HG03175 (cell line): ENCODE measurements around the gene ACAN.

Experiments
- ATAC-seq: cut with Tn5 transposase; IDR thresholded peaks from one replicate; pipeline ENCODE4 v1.9.1; 2021; ENCODE audit warnings: mild to moderate bottlenecking, moderate library complexity; ENCODE audit not compliant: unreplicated experiment

The ACAN gene

GRCh38 chr15:88900309-88900981 is 97.2 kb downstream of the ACAN start:
- ATAC-seq, result no peak

GRCh38 chr15:88900982-88901418 is 97.8 kb downstream of the ACAN start:
- ATAC-seq, result no peak

DNA sequence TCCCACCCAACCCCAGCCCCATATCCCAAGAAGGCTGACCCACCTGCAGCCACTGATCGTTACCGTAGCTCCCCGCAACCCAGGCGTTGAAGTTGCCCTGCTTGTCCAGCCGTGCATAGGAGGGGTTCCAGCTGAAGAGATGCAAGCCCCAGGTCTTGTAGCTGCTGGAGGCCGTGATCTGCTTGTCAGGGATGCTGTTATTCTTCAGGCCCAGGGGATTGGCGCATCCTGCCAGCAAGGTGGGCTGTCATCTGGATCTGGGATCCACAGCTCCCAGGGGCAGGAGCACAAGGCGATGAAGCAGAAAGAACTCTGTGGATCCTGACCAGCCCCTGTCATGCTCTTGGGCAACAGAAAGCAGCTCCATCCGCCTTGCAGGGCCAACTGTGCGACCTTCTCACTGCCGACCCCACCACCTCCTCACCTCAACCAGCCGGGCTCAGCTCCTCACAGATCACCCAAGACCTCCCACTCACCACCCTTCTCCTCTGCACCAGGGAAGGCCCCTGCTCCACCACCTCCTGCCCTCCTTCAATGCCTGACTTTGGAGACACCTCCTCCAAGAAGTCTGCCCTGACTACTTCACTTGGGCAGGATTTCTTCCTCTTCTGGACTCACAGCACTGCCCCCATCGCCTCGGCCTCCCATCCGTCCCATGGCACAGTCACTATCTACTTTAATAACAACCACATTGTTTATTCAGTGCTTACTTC is 98.4 kb downstream of the ACAN start:
- ATAC-seq, result no peak

DNA sequence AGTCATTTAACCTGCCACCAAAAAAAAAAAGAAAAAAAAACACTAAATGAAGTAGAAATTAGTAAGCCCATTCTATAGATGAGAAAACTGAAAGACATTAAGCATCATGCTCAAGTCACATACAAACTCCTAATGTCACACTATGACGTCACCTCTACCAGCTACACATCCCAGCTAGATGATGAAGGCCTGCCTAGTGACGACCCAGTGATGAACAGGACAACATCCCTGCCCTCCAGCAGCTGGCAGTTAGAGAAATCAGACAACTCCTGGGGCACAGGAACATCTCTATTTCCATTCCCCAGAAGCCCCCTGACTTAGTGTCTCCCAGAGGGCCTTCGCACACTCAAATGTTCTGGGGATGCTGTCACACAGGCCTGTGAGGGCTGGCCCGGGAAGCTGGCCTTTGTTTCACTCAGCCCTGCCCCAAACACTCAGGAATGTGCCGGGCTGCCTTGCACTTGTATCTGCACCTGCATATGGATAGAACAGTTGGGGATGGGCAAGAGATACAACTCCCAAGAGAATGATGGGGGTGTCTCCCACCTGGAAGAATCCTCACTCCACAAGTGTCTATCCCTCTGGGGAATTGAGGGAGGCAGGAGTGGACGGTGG is 99.1 kb downstream of the ACAN start:
- ATAC-seq, result no peak

DNA sequence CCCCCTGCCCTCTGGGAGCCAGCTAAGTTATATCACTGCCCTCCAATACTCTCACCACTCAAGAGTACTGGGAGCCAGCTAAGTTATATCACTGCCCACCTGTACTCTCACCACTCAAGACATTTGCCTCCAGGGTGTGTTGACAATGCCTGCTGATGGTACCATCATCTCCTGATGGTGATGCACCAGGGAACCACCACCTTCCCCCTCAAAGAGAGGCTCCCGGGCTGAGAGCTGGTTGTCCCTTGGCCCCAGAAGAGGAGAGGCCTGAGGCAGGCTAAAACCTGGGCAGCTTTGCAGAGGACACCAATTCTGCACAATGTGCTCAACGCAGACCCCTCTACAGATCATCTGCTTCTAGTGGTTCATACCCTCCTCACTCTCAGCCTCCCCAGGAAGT is 99.6 kb downstream of the ACAN start:
- ATAC-seq, result no peak

DNA sequence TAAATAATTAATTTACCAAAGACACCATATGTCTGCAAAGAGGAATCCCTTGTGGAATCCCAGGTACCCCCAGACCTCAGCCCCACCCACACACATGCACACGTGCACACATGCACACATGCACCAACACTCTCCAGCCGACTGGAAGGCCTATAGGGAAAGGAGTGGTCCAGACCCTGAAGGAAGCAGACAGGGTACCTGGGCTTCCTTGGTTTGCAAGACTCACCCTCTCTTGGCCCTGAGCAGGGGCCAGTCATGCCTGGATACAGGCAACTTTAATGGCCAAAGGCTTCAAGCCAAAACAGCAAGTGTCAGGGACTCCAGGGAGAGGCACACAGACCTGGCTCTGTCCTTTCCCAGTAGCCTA is 101.0 kb downstream of the ACAN start:
- ATAC-seq, result no peak

- ATAC-seq, result peak; percentile 89
These were observed 101.5 kb downstream of the ACAN start for GRCh38 chr15:88904624-88905327.

DNA sequence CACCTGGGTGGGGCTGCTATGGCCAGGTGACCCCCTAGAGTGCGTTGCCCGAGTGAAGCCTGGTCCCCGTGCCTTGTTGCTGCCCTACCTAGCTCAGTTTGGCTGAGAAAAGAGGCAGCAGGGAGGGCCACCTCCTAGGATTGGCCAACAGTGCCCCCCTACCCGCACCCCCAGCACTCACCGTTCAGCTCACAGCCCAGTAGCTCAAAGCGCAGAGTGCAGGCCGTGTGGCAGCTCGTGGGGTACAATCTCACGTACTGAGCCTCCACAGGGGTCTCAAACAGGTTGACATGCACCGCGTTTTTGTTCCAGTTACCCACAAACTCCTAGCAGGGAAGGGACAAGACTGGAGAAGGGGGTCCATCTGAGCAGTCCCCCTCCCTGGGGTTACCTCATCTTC is 102.3 kb downstream of the ACAN start:
- ATAC-seq, result no peak

GRCh38 chr15:88906130-88906529 is 102.9 kb downstream of the ACAN start:
- no peak for ATAC-seq

DNA sequence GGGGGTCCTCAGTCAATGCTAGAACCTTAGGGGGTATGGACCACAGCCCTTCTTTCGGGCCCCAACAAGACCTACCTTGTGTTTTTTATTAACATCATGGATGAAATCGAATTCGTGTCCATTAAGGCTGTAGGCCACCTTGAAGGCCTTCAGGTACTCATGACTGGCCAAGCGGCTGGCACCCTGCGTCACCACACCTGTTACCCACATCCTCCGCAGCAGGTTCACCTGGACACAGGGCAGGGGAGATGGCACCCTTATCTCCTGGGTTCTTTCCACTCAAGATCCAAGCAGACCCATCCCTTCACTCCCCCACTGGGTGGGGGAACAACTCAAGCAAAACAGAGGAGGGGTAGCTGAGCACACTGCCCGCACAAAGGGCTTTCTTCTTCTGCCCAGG is 103.3 kb downstream of the ACAN start:
- no peak for ATAC-seq

DNA sequence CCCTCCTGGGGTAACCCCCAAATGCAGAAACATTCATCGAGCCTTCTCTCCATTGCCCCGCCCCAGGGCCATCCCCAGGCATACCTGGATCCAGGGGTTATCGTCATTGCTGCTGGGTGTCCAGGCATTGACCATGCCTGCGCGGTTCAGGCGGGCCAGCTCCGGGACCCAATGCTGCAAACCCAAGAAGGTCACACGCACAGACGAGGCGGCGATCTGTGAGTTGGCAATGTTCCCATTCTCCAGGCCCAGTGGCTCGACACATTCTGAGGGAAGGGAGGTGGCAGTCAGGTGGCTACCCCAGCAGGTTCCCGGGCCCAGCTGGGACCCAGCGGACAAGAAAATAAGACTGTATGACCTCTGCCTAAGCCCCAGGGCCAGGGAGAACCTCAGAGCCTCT is 103.9 kb downstream of the ACAN start:
- no peak for ATAC-seq

- no peak for ATAC-seq
These were observed 104.9 kb downstream of the ACAN start for GRCh38 chr15:88908123-88908522.

GRCh38 chr15:88908697-88909621 is 105.7 kb downstream of the ACAN start:
- no peak for ATAC-seq

DNA sequence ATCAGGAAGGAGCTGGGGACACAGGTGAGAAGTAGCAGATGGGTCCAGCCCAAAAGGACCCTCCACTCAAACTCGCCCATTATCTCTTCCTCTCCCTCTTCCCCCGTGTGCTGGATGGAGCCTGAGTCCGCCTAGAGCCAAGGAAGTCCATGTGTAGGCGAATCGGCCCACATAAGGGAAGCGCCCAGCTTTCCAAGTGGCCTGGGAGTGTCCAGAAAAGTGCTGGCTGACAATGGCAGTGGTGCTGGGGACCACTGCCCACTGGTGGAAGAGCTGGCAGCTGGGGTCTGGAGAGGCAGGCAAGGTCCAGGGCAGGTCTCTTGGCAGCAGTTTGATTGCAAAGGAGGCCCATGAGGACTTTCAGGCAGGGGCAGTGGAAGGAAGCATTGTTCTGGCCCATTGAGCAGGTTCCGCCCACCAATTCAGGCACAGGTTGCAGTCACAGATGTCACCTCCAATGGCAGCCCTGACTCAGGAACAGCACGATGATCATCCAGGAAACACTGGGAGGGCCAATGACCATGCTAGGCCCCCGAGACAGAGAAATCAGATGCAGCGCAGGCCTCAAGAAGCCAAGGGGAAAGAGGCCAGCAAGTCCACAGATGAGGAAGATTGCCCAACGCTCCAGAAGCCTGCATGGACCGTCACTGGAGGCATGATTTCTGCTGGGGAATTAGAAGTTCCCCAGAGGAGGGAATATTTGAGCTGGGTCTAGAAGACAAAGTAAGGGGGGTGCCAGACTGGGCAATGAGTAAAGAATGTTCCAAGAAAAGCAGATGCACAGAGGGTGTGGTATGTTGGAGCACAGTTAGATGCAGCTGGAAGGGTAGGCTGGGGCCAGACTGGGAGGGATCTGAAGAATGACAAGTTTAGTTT is 107.0 kb downstream of the ACAN start:
- ATAC-seq, result no peak

DNA sequence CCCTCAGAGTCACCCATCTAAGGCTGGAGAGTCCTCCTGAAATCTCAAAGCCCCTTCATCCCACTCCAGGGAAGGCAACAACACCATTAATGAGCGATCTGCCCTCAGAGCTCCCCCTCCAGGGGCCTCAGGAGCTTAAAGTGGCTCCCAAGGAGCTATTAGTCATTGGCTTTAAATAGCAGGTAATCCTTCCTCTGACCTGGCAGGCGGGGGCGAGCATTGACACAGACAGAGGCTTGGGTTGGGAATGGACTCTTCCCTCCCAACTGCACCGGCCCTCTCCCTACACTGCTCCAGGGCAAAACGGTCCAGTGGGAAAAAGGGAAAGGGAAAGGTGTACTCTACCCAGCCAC is 108.5 kb downstream of the ACAN start:
- ATAC-seq, result no peak

DNA sequence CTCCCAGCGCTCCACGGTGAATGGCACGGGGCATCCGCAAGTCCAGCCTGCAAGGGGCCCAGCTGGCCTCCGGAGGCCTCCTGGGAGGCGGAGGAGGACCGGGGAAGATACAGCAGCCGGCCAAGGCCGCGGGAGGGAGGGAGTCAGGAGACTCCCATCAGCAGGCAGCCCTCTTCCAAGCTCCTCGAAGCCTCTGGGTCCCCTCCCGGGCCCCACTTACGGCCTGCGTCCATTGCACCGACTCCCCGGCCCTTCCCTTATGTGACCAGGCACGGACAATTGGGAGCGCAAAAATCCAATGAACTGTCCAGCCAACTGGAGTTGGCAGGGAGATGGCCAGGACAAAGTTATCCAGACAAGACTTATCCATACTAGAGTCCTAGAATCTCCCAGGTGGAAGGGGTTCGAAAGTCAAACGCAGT is 109.3 kb downstream of the ACAN start:
- ATAC-seq, result no peak

DNA sequence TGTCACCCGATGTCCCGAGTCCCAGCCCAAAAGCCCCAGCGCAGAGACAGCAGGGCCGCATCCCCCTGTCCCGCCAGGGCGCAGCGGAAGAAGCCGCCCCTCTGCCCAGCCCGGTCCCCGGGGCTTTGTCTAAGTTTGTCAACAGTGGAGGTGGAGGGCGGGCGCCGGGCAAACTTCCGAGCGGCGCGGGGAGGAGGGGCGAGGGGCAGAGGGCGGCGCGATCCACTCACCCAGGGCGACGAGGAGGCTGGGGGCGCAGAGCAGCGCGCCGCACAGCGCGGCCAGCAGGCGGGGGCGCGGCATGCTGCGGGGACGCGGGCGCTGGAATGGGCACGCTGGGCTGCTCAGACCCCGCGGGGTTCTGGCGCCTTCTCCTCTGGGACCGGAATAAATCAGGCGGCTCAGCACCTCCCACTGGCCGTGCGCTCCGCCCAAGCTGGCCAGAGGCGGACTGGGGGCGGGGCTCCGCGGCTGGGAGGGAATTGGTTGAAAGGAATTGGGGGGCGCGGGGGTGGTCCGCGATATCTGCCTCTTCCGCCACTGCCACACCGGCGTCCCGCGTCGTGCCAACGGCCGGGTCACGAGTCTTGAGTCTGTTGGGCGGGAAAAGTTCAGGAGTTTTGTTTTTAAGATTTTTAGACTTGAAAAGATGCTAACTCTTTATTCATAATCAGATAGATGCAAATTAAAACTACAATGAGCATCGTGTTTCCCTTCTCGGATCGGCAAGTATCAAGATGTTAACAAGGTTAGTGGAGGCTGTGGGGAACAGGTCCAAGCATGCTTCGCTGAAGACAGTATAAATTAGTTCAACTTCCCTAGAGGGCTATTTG is 110.0 kb downstream of the ACAN start, which contains the start of gene MFGE8:
TSS of gene MFGE8 (minus strand) at position 363 of the 833 bp plus-strand sequence. CDS start at position 303, 60 bp downstream.
- ATAC-seq, result peak; percentile 88

DNA sequence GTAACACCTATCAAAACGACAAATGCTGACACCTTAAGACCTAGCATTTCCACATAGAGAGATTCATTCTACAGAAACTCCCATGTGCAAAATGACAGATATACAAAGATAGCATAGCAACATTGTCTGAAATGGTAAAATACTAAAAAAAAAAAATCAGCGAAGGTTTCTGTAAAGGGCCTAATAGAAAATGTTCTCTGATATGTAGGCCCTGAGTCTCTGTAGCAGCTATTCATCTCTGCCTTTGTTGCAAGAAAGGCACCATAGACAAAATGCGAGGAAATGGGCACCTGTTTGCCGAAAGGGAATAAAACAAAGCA is 110.6 kb downstream of the ACAN start:
- ATAC-seq, result no peak

DNA sequence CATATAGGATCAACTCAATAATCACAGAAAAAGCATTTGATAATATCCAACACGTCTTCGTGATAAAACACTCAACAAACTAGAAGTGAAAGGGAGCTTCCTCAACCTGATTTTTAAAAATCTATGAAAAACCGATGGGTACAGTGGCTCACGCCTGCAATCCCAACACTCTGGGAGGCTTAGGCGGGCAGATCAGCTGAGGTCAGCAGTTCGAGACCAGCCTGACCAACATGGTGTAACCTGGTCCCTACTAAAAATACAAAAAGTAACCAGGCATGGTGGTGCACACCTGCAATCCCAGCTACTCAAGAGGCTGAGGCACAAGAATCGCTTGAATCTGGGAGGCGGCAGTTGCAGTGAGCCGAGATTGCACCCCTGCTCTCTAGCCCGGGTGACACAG is 112.1 kb downstream of the ACAN start:
- no peak for ATAC-seq
